GM21447 (cell line): Measurements from ENCODE around the gene DYRK1A.

Source experiments
- ATAC-seq: cut with Tn5 transposase; IDR thresholded peaks from one replicate; pipeline ENCODE4 v1.9.1; 2021; ENCODE audit not compliant: unreplicated experiment

Gene DYRK1A

GRCh38 chr21:37365517-37366481 is 774 bp upstream of the DYRK1A start:
- ATAC-seq = peak; percentile 21

- ATAC-seq = no peak
These were observed 746 bp downstream of the DYRK1A start for GRCh38 chr21:37367336-37367702.

- ATAC-seq = peak; percentile 25
These were observed 1.3 kb downstream of the DYRK1A start for GRCh38 chr21:37367703-37368540.

GRCh38 chr21:37368541-37369279 is 2.1 kb downstream of the DYRK1A start:
- no peak for ATAC-seq

- no peak for ATAC-seq
These were observed 2.8 kb downstream of the DYRK1A start for GRCh38 chr21:37369307-37369854.

GRCh38 chr21:37370152-37371040 is 3.8 kb downstream of the DYRK1A start:
- peak; percentile 18 for ATAC-seq

- ATAC-seq = no peak
These were observed 4.4 kb downstream of the DYRK1A start for GRCh38 chr21:37371041-37371397.

- no peak for ATAC-seq
These were observed 5.7 kb downstream of the DYRK1A start for GRCh38 chr21:37372127-37372731.

- ATAC-seq = no peak
These were observed 6.4 kb downstream of the DYRK1A start for GRCh38 chr21:37372951-37373350.

GRCh38 chr21:37373539-37373938 is 7.0 kb downstream of the DYRK1A start:
- no peak for ATAC-seq

- ATAC-seq = no peak
These were observed 7.5 kb downstream of the DYRK1A start for GRCh38 chr21:37374027-37374426.

GRCh38 chr21:37375866-37376574 is 9.4 kb downstream of the DYRK1A start:
- no peak for ATAC-seq

GRCh38 chr21:37378700-37379139 is 12.1 kb downstream of the DYRK1A start:
- ATAC-seq = no peak

GRCh38 chr21:37380349-37381323 is 14.1 kb downstream of the DYRK1A start:
- no peak for ATAC-seq

GRCh38 chr21:37381883-37382585 is 15.5 kb downstream of the DYRK1A start:
- no peak for ATAC-seq

GRCh38 chr21:37383086-37383485 is 16.5 kb downstream of the DYRK1A start:
- ATAC-seq = no peak

GRCh38 chr21:37383784-37384311 is 17.3 kb downstream of the DYRK1A start:
- no peak for ATAC-seq
